Stimulated activated CD8-positive, alpha-beta memory T cell treated with anti-CD3 and anti-CD28 coated beads, Interleukin-15, amount 100 ng/mL, for 48 hours (primary cell): Measurements from ENCODE around the gene DOHH.

Experiments used
- DNase-seq, 2 donors: peaks; one replicate each; pipeline ENCODE4 v3.0.0-alpha.2; 2020; ENCODE audit warnings: low read depth in 2 of 2

Gene DOHH

DNA sequence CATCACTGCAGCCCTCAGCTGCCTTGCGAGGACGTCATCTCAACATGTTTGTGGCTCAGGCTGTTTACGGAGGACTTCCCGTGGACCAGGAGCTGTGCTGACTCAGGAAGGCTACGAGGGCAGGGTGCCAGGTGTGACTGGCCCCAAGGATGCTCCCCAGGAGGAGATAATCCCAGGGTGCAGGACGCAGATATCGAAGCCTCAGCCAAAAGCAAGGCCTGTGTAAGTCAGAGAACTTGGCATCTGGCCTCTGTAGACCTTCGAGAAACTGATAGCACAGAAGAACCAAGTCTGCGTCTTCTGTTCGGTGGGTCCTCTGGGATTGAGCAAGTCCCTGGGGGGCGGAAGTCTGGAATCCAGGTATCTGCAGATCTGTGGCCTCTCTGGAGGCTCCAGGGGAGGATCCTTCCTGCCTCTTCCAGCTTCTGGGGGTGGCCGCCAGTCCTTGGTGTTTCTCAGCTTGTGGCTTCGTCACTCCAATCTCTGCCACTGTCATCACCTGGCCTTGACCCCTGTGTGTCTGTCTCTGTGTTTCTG lies 2.6 kb upstream of the DOHH start:
- no peak for DNase-seq

GRCh38 chr19:3501780-3502179 lies 1.3 kb upstream of the DOHH start:
- DNase-seq = no peak

GRCh38 chr19:3499738-3500428 lies 591 bp downstream of the DOHH start:
- no peak for DNase-seq

- DNase-seq = no peak
Observed at GRCh38 chr19:3497757-3498520, 2.5 kb downstream of the DOHH start.

- DNase-seq = no peak
Observed at GRCh38 chr19:3496392-3497273, 3.8 kb downstream of the DOHH start.

- DNase-seq = peak in 1 of 2 donors; percentile 34
Observed at GRCh38 chr19:3494559-3494958, 5.9 kb downstream of the DOHH start.

DNA sequence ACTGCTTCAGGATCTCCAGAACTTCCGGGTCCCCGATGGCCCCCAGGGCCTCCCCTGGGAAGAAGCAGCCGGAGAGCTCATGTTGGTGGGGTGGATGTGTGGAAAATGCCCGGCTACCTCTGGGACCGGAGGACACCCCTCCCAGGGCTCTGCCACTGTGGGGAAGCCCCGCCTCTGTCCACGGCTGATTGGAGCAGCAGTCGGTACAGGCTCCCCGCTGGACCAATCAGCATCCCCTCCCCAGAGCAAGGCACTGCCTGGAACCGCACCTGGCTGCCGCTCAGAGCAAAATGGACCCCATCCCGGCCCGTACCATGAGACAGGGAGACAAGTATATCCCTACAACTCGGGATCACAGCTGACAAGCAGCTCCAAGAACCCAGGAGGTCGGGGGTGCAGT lies 6.4 kb downstream of the DOHH start:
- DNase-seq = no peak

- DNase-seq = no peak
Observed at GRCh38 chr19:3493651-3494050, 6.8 kb downstream of the DOHH start.

DNA sequence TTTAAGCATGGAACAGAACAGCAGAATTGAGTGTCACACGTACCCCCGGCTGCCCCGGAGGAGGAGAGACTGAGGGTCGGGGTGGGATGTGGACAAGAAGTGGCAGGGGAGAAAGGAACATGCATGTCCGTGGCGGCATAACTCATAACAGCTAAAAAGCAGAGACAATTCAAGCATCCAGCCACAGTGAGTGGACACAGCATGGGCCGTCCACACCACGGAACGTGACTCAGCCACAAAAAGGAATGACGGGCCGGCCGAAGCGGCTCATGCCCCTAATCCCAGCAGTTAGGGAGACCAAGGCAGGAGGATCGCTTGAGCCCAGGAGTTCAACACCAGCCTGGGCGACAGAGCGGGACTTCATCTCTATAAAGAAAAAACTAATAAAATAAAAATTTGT lies 7.6 kb downstream of the DOHH start:
- DNase-seq = no peak

GRCh38 chr19:3492131-3492839 lies 8.2 kb downstream of the DOHH start:
- no peak for DNase-seq

GRCh38 chr19:3491396-3492119 lies 8.9 kb downstream of the DOHH start:
- DNase-seq = no peak

DNA sequence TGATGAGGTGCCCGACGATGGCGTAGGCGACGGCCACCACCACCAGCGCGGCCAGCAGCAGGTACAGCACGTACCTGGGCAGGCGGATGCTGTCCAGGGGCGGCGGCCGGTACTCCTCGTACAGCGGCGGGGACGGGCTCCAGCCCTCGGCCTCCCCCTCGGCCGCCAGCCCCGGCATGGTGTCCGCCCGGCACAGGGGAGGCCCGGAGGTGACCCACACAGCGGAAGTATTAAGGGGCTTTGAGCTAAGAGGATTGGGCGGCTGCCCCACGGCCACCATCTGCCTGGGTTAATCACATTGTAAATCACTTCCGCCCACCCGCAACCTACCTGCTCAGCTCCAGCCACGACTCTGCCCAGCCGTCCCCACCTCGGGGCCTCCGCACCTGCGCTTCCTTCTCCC lies 17.2 kb downstream of the DOHH start, which contains the start of gene SMIM44:
TSS of gene SMIM44 (minus strand) at position 216 of the 403 bp plus-strand sequence. CDS start at position 178, 38 bp downstream.
- no peak for DNase-seq

GRCh38 chr19:3482507-3483225 lies 17.8 kb downstream of the DOHH start:
- no peak for DNase-seq

- no peak for DNase-seq
Observed at GRCh38 chr19:3481241-3482090, 19.0 kb downstream of the DOHH start.

GRCh38 chr19:3480383-3481091 lies 19.9 kb downstream of the DOHH start, which contains the start of gene SMIM24:
SMIM24 (minus strand) TSS chr19:3480525; CDS start chr19:3480463, 62 bp downstream.
- DNase-seq = no peak

- DNase-seq = no peak
Observed at GRCh38 chr19:3479834-3480215, 20.6 kb downstream of the DOHH start.

- peak; percentile 16 to 28 for DNase-seq
Observed at GRCh38 chr19:3479177-3479833, 21.2 kb downstream of the DOHH start.
